Activated T-cell treated with anti-CD3 and anti-CD28 coated beads, Interleukin-2, amount 50 U/mL, for 48 hours (primary cell): ENCODE measurements around the gene GPER1.
"Not testable (repeated sequence)": the region's sequence is repeated elsewhere in the genome, so short reads cannot be mapped to it uniquely, and the experiment has no call there.

ENCODE experiments used
- DNase-seq, 2 experiments: peaks; one replicate each; pipeline ENCODE4 v3.0.0-alpha.2; 2020

GPER1 gene

GRCh38 chr7:1106063-1106792, 18.3 kb downstream of the GPER1 start:
- DNase-seq, result no peak

- DNase-seq, result no peak
Measured at GRCh38 chr7:1106793-1107421, 19.0 kb downstream of the GPER1 start.

GRCh38 chr7:1108264-1108920, 20.5 kb downstream of the GPER1 start:
- DNase-seq, result no peak

- no peak for DNase-seq
Measured at GRCh38 chr7:1109581-1110310, 21.8 kb downstream of the GPER1 start.

GRCh38 chr7:1110358-1110757, 22.4 kb downstream of the GPER1 start:
- no peak for DNase-seq

- DNase-seq, result no peak
Measured at GRCh38 chr7:1111156-1111555, 23.2 kb downstream of the GPER1 start.

- no peak for DNase-seq
Measured at GRCh38 chr7:1112109-1112508, 24.2 kb downstream of the GPER1 start.

- no peak for DNase-seq
Measured at GRCh38 chr7:1112625-1113547, 25.0 kb downstream of the GPER1 start.

- DNase-seq, result no peak
Measured at GRCh38 chr7:1113548-1113885, 25.6 kb downstream of the GPER1 start.

GRCh38 chr7:1114088-1114487, 26.2 kb downstream of the GPER1 start:
- DNase-seq, result no peak

GRCh38 chr7:1114505-1114904, 26.6 kb downstream of the GPER1 start:
- no peak for DNase-seq

- peak; percentile 31 to 43 for DNase-seq
Measured at GRCh38 chr7:1115171-1116045, 27.5 kb downstream of the GPER1 start.

GRCh38 chr7:1116383-1117008, 28.6 kb downstream of the GPER1 start:
- not testable (repeated sequence) for DNase-seq

GRCh38 chr7:1117321-1117928, 29.5 kb downstream of the GPER1 start:
- no peak for DNase-seq

- DNase-seq, result no peak
Measured at GRCh38 chr7:1119201-1119600, 31.3 kb downstream of the GPER1 start.

- DNase-seq, result no peak
Measured at GRCh38 chr7:1120791-1121190, 32.9 kb downstream of the GPER1 start.

GRCh38 chr7:1121476-1121875, 33.6 kb downstream of the GPER1 start:
- no peak for DNase-seq

- DNase-seq, result no peak
Measured at GRCh38 chr7:1121886-1122831, 34.2 kb downstream of the GPER1 start.

GRCh38 chr7:1122832-1123501, 35.1 kb downstream of the GPER1 start:
- DNase-seq, result no peak
